Measurements from ENCODE around the gene MID1IP1. TPM values are rescaled to one million over a fixed set of nuclear protein-coding genes. Genes with fewer than 3 reads are reported as not detected.

The MID1IP1 gene
- total RNA-seq, 1 donor from 2014 or later = 95.5 TPM

GRCh38 chrX:38770152-38770551, 31.1 kb upstream of the MID1IP1 start:
- Histone ChIP-seq H3K36me3 (no peaks in the 10 kb centered on the region), H3K4me1 (no peaks in the 10 kb centered on the region), H3K27ac (no peak overlapping the region), H3K4me3 (no peak overlapping the region), H3K27me3 (ENCODE audit: low read depth) (no peaks in the 10 kb centered on the region), H3K9me3 (no peaks in the 10 kb centered on the region)
- no peak for TF ChIP-seq CTCF (IDR thresholded peaks at IDR 0.05)
- ATAC-seq = no peak
- intact Hi-C loops (cut with DNase I) = no loop called here
- no peak for DNase-seq

DNA sequence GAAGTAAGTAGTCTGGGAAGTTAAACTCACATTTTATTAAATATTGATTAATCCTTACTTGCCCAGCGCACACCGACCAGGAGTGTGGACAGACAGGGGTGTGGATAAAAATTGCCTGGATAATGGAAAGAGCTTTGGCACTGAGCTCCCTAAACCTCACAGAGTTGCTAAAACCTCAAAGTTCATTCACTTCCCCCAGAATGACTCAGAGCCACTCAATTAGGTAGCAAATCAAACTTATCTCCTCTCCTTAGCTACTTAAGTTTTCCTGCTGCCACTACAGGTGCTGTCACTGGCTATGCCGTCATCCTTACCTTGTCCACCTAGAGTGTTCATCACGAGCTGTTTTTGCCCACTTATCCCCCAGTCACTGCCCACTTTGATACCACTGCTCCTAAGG, 27.0 kb upstream of the MID1IP1 start:
- intact Hi-C loops (cut with DNase I) = no loop called here
- Histone ChIP-seq H3K4me1 (no peaks in the 10 kb centered on the region), H3K27ac (no peak overlapping the region), H3K36me3 (no peaks in the 10 kb centered on the region), H3K9me3 (no peaks in the 10 kb centered on the region), H3K4me3 (no peak overlapping the region), H3K27me3 (ENCODE audit: low read depth) (no peaks in the 10 kb centered on the region)
- DNase-seq (no peak), ATAC-seq (peak in 1 of 2 donors; percentile 73)
- TF ChIP-seq CTCF (IDR thresholded peaks at IDR 0.05) = no peak

DNA sequence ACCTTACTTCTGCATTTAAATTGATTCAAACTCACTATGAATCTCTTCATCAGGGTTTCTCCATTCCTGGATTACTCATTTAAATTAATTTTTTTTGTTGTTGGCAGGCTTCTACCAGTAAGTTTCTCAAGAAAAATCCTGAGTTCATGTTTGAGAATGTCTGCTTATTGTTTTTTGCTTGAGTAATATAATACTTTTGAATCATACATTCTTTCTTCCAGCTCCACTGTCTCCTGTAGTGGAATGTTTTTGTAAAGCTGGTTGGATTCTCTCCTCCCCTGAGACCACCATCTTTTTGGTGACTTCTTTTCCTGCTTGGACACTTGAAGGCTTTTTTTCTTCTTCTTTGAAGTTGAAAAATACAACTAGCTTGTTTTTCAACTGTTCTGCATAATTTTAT, 4.3 kb upstream of the MID1IP1 start:
- intact Hi-C loops (cut with DNase I) = no loop called here
- no peak for DNase-seq
- no peaks in the 10 kb centered on the region for H3K9me3 ChIP-seq
- no peaks in the 10 kb centered on the region for H3K4me1 ChIP-seq
- H3K36me3 ChIP-seq = no peaks in the 10 kb centered on the region
- H3K27ac ChIP-seq = no peak overlapping the region
- ATAC-seq = no peak
- no peaks in the 10 kb centered on the region for H3K27me3 ChIP-seq (ENCODE audit: low read depth)
- no peak overlapping the region for H3K4me3 ChIP-seq
- TF ChIP-seq CTCF (IDR thresholded peaks at IDR 0.05) = no peak

GRCh38 chrX:38798956-38799355, 2.3 kb upstream of the MID1IP1 start:
- ATAC-seq (no peak), DNase-seq (no peak)
- Histone ChIP-seq H3K9me3 (no peaks in the 10 kb centered on the region), H3K4me1 (no peaks in the 10 kb centered on the region), H3K27ac (no peak overlapping the region), H3K36me3 (no peaks in the 10 kb centered on the region), H3K4me3 (no peak overlapping the region), H3K27me3 (ENCODE audit: low read depth) (no peaks in the 10 kb centered on the region)
- intact Hi-C loops (cut with DNase I) = no loop called here
- no peak for TF ChIP-seq CTCF (IDR thresholded peaks at IDR 0.05)

GRCh38 chrX:38799995-38800580, 1.2 kb upstream of the MID1IP1 start:
- intact Hi-C loops (cut with DNase I) = no loop called here
- ATAC-seq = no peak
- no peak overlapping the region for H3K4me3 ChIP-seq
- H3K27me3 ChIP-seq (ENCODE audit: low read depth) = no peaks in the 10 kb centered on the region
- no peaks in the 10 kb centered on the region for H3K36me3 ChIP-seq
- H3K4me1 ChIP-seq = no peaks in the 10 kb centered on the region
- H3K9me3 ChIP-seq = no peaks in the 10 kb centered on the region
- no peak for TF ChIP-seq CTCF (IDR thresholded peaks at IDR 0.05)
- DNase-seq = no peak
- H3K27ac ChIP-seq = no peak overlapping the region

DNA sequence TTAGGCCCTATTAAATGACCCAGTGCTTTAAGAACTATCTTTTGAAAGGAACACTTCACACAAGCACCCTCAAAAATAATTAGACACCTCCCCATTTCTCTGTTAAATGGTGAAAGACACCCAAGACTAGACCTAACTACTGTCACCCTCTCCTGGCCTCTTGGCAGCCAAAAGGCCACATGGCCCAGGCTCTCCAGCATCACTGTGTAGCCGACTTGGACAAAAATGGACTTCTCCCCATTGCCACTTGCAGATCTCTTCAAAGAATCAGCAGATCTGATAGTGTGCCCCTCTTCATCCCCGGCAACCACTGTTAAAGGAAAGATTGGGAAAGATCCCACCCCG, 2.0 kb downstream of the MID1IP1 start:
- intact Hi-C loops (cut with DNase I) = no loop called here

More for the DNA sequence above, 2.0 kb downstream of the MID1IP1 start:
- no peak for TF ChIP-seq CTCF (IDR thresholded peaks at IDR 0.05)
- H3K27me3 ChIP-seq (ENCODE audit: low read depth) = no peaks in the 10 kb centered on the region
- peaks cover 11% of the 10 kb centered on the region for H3K4me1 ChIP-seq
- H3K9me3 ChIP-seq = no peaks in the 10 kb centered on the region
- H3K27ac ChIP-seq = peak overlapping the region; percentile 91
- ATAC-seq = peak in 1 of 2 donors; percentile 1
- peak overlapping the region; percentile 64 for H3K4me3 ChIP-seq
- H3K36me3 ChIP-seq = no peaks in the 10 kb centered on the region
- no peak for DNase-seq
